GM08714 (cell line): ENCODE measurements around the gene EGR1.
"Not testable (repeated sequence)": the region's sequence is repeated elsewhere in the genome, so short reads cannot be mapped to it uniquely, and the experiment has no call there.

Experiments used
- H3K4me3 ChIP-seq: fragments of 200-500 bp; sonication (Bioruptor generic); 2 replicates; pipeline ENCODE4 v1.5.1; 2014; ENCODE audit warnings: mild to moderate bottlenecking, low read length, inconsistent platforms
- ZNF274 ChIP-seq: IDR thresholded peaks from 2 replicates; pipeline ENCODE4 v1.6.1; 2012; ENCODE audit warnings: mild to moderate bottlenecking, low read depth, low read length

The EGR1 gene

GRCh38 chr5:138502121-138502520, 36.8 kb downstream of the EGR1 start:
- no peak for TF ChIP-seq ZNF274
- H3K4me3 ChIP-seq = no peak overlapping the region

GRCh38 chr5:138502521-138502920, 37.2 kb downstream of the EGR1 start:
- H3K4me3 ChIP-seq = no peak overlapping the region
- no peak for TF ChIP-seq ZNF274

- TF ChIP-seq ZNF274 = no peak
- H3K4me3 ChIP-seq = no peak overlapping the region
Measured at GRCh38 chr5:138503487-138504270, 38.4 kb downstream of the EGR1 start.

GRCh38 chr5:138504799-138505198, 39.5 kb downstream of the EGR1 start:
- TF ChIP-seq ZNF274 = no peak
- no peak overlapping the region for H3K4me3 ChIP-seq

GRCh38 chr5:138506370-138507306, 41.4 kb downstream of the EGR1 start:
- TF ChIP-seq ZNF274 = no peak

GRCh38 chr5:138507485-138507884, 42.2 kb downstream of the EGR1 start:
- H3K4me3 ChIP-seq = not testable (repeated sequence)

More at GRCh38 chr5:138506370-138507306, 41.4 kb downstream of the EGR1 start:
- H3K4me3 ChIP-seq = no peak overlapping the region

- no peak for TF ChIP-seq ZNF274
- H3K4me3 ChIP-seq = no peak overlapping the region
Measured at GRCh38 chr5:138508958-138509357, 43.7 kb downstream of the EGR1 start.

- H3K4me3 ChIP-seq = no peak overlapping the region
- no peak for TF ChIP-seq ZNF274
Measured at GRCh38 chr5:138514021-138514420, 48.7 kb downstream of the EGR1 start.

GRCh38 chr5:138515556-138516245, 50.4 kb downstream of the EGR1 start:
- no peak for TF ChIP-seq ZNF274
- H3K4me3 ChIP-seq = no peak overlapping the region

GRCh38 chr5:138517437-138517836, 52.2 kb downstream of the EGR1 start:
- H3K4me3 ChIP-seq = no peak overlapping the region
- TF ChIP-seq ZNF274 = no peak
